Neural progenitor cell (in vitro differentiated cells): ENCODE measurements around the gene ZBTB4.

Experiments
- EZH2phosphoT487 ChIP-seq: fragments of 200-600 bp; sonication (generic); IDR thresholded peaks from 2 replicates; pipeline ENCODE4 v1.6.1; 2017; ENCODE audit warnings: antibody characterized with exemption
- TF ChIP-seq, protein P1 (sequence below): fragments of 200-600 bp; sonication (generic); IDR thresholded peaks from 2 replicates; pipeline ENCODE4 v1.5.1; 2017; ENCODE audit warnings: antibody characterized with exemption, mild to moderate bottlenecking

DNA sequence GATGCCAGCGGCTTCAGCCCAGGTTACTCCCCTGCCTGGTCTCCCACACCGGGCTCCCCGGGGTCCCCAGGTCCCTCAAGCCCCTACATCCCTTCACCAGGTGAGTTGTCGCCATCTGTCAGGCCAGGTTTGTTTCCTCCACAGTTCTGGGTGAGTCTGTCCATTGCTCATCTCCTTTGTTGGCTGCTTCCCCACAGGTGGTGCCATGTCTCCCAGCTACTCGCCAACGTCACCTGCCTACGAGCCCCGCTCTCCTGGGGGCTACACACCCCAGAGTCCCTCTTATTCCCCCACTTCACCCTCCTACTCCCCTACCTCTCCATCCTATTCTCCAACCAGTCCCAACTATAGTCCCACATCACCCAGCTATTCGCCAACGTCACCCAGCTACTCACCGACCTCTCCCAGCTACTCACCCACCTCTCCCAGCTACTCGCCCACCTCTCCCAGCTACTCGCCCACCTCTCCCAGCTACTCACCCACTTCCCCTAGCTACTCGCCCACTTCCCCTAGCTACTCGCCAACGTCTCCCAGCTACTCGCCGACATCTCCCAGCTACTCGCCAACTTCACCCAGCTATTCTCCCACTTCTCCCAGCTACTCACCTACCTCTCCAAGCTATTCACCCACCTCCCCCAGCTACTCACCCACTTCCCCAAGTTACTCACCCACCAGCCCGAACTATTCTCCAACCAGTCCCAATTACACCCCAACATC, 33.6 kb upstream of the ZBTB4 start:
- no peak for TF ChIP-seq EZH2phosphoT487
- TF ChIP-seq, protein P1, sequence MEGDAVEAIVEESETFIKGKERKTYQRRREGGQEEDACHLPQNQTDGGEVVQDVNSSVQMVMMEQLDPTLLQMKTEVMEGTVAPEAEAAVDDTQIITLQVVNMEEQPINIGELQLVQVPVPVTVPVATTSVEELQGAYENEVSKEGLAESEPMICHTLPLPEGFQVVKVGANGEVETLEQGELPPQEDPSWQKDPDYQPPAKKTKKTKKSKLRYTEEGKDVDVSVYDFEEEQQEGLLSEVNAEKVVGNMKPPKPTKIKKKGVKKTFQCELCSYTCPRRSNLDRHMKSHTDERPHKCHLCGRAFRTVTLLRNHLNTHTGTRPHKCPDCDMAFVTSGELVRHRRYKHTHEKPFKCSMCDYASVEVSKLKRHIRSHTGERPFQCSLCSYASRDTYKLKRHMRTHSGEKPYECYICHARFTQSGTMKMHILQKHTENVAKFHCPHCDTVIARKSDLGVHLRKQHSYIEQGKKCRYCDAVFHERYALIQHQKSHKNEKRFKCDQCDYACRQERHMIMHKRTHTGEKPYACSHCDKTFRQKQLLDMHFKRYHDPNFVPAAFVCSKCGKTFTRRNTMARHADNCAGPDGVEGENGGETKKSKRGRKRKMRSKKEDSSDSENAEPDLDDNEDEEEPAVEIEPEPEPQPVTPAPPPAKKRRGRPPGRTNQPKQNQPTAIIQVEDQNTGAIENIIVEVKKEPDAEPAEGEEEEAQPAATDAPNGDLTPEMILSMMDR = no peak
